Motor neuron (in vitro differentiated cells): Measurements from ENCODE around the gene RPL14. TPM values are rescaled to one million over a fixed set of nuclear protein-coding genes. Genes with fewer than 3 reads are reported as not detected.
A peak's percentile ranks its signal among the peaks of the same experiment; 100 is the strongest.

ENCODE experiments used
- ATAC-seq, 8 experiments: fragments of 200-7000 bp; cut with Tn5 transposase; replicated peaks in 6 of 8; 2 replicates each; pipeline ENCODE4 v1.8.0; 2021; ENCODE audit warnings: mild to moderate bottlenecking in 8 of 8, moderate library complexity in 8 of 8
- H3K27ac ChIP-seq, 2 donors: fragments of 250-450 bp; sonication (Bioruptor Pico); 2 replicates each; pipeline ENCODE4 v1.9.0; 2021; ENCODE audit warnings: antibody characterized with exemption in 2 of 2, mild to moderate bottlenecking in 2 of 2, moderate library complexity in 1 of 2
- H3K4me1 ChIP-seq, 2 donors: fragments of 250-450 bp; sonication (Bioruptor Pico); replicated peaks in 1 of 2; 2 replicates each; pipeline ENCODE4 v1.6.1; 2021; ENCODE audit warnings: antibody characterized with exemption in 2 of 2, mild to moderate bottlenecking in 2 of 2, moderate library complexity in 1 of 2
- H3K4me3 ChIP-seq, 5 donors: fragments of 250-450 bp; sonication (Bioruptor Pico); 2 replicates each; pipeline ENCODE4 v1.9.0; 2021; ENCODE audit warnings: antibody characterized with exemption in 5 of 5, mild to moderate bottlenecking in 5 of 5, moderate library complexity in 4 of 5
- WGBS, 10 experiments: fragments of 450-650 bp; shearing (Covaris generic); methylation state at CpG; one replicate each; pipeline ENCODE4 v1.0.0; 2022; 5-methylcytosine and 5-hydroxymethylcytosine counted together
- in situ Hi-C, 9 experiments: fragments of 400-800 bp; cut with MboI; loops; one replicate each; pipeline ENCODE4 v1.15.0; 2021; ENCODE audit warnings: low sequenced_read_pairs in 9 of 9, low pct_unique_long_range_greater_than_20kb in 2 of 9; ENCODE audit not compliant: unreplicated experiment in 9 of 9
- total RNA-seq, 8 experiments: library from RNA; unstranded; fragments of 300-600 nt; gene quantifications; 2 replicates each; pipeline versions ENCODE4 v1.2.3 to v1.2.4, GENCODE V29; 2022

The RPL14 gene
- total RNA-seq, 8 experiments from 2014 or later: 845 to 1,681 (median 1,216) TPM

DNA sequence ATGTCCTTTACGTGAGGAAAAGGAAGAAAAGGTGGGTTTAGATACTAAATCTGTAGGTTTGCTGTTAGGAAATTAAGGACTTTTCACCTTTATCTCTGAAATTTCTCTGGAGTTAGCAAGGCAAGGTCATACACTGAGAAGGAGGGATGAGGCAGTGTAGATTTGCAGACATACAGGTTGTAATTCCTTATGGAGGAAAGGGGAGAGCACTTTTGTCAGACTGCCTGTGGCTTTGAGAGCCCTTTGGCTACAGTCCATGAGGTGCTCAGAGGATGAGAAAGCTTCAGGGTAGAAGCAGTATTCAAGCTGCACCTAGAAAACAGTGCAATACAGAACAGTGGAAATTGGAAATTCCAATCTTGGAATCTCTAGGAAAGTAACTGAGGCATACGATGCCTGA lies 8.3 kb downstream of the RPL14 start:
- Histone ChIP-seq H3K27ac (no peak overlapping the region), H3K4me3 (no peak overlapping the region), H3K4me1 (no peaks in the 10 kb centered on the region)
- in situ Hi-C loops: no loop called here
- peak in 1 of 8 experiments; percentile 4 for ATAC-seq
- 60 to 100% (median 89%) methylated on average over 1 to 2 of the region's 2 CpGs; no CpG with 5 or more reads in 2 of the 10 experiments for WGBS, 10 experiments

DNA sequence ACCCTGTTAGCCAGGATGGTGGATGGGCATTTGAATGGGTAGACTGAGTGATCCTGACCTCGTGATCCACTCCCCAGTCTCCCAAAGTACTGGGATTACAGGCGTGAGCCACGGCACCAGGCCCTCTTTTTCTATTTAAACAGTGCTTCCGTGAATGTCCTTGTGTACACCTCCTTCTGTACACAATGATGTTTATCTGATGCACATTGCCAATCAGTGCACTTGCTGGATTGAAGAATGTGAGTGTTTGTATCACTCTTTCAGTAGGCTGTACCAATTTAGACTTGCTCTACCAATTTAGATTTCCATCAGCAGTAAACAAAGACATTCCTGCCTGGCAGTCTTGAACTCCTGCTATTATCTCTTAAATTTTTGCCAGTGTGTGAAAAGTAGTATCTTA lies 10.9 kb downstream of the RPL14 start:
- Histone ChIP-seq H3K27ac (no peak overlapping the region), H3K4me3 (no peak overlapping the region), H3K4me1 (no peaks in the 10 kb centered on the region)
- ATAC-seq: peak in 1 of 8 experiments; percentile 8
- in situ Hi-C loops: no loop called here
- 83 to 100% (median 93%) methylated on average over 1 to 4 of the region's 4 CpGs; no CpG with 5 or more reads in 5 of the 10 experiments for WGBS, 10 experiments

DNA sequence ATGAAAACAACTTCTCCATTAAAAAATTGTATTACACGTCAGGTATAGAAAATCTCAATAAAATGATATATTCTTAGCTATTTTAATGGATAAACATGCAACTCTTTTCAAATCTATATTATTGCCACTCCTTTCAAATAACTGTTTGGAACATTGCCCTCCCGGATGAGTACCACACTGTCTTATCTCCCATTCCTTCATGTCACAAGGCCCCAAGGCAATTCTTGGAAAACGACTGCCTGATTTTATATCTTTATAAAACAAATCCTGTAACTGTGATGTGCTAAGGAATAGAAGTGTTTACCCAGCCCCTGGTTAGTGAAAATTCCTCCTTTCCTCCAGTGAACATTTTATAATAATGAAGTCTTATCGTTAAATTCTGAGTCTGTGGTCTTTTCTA lies 13.6 kb downstream of the RPL14 start:
- H3K4me3 ChIP-seq: no peak overlapping the region
- ATAC-seq: no peak
- 69 to 100% (median 86%) methylated on average over 1 to 4 of the region's 4 CpGs for WGBS, 10 experiments
- no peaks in the 10 kb centered on the region for H3K4me1 ChIP-seq
- no peak overlapping the region for H3K27ac ChIP-seq
- in situ Hi-C loops: no loop called here

DNA sequence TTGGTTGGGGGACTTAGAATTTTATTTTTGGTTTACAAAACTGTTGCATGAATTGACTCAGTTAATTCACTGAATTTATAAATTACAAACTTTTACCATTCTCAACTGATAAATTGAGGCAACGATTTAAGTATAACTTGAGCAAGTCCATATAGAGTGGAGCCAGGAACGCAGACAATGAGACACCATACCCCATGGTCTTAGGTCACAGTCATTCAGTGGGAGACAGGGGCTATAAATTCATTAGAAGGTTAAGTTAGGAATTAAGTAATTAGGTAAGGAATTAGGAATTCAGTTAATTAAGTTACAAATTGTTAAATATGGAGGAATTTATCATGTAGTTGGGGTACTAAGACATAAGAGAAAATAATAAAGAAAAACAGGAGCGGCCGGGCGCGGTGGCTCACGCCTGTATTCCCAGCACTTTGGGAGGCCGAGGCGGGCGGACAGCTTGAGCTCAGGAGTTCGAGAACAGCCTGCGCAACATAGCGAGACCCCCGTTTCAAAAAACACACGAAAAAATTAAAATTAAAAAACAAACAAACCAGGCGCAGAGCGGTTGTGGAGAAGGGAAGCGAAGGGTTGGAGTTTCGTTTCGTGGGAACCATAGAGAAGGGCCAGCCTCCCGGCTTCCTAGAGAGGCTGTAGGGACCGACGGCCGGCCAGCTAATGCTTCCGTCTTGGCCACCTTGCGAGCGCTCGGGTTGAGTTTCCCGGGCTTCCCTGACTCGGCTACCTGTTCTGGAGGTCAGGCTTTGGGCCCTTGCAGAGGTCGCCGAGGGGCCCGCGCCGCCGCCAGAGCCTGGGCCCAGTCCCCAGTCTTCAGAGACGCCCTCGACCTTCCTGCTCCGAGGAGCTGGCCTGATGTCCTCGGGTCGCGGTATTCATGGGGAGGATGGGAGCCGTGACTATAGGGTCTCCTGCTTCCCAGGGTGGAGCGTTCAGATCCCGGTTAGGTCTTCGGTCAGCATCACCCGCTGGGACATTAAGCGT lies 19.6 kb downstream of the RPL14 start, which contains the start of gene ZNF619:
ZNF619 (plus strand) TSS at position 645 of the 993 bp plus-strand sequence. CDS start 858 bp downstream, outside the sequence.
- in situ Hi-C loops: no loop called here

DNA sequence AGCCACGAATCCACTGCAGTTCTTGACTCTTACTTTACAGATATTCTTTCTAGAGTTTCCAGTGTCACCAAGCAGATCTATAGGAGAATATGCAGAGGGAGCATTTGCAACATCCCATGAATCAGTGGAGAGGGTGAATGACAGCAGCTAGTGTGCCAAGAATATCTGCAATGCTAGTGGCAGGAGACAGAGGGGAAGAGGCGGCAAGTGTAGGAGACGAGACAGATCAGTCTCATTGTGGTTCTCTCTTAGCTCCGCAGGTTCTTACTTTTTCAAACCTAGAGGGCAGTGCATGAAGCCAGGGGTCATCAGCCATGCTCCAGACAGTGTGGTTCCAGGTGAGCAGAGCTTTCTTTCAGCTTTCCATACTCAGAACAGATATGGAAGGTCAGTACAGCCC lies 20.5 kb downstream of the RPL14 start:
- Histone ChIP-seq H3K4me1 (peaks cover 0 to 4% of the 10 kb centered on the region in 2 donors), H3K27ac (no peak overlapping the region), H3K4me3 (peak overlapping the region; percentile 48 to 82 (median 57))
- peak in 6 of 8 experiments; percentile 15 to 44 (median 30) for ATAC-seq
- 0 to 83% (median 34%) methylated on average over 1 to 4 of the region's 4 CpGs; no CpG with 5 or more reads in 4 of the 10 experiments for WGBS, 10 experiments
- in situ Hi-C loops: no loop called here

More for the DNA sequence above, 19.6 kb downstream of the RPL14 start, which contains the start of gene ZNF619:
- ATAC-seq: peak; percentile 81 to 95 (median 92)
- Histone ChIP-seq H3K4me3 (peak within 1 kb of the TSS; percentile 48 to 82 (median 57)), H3K4me1 (peaks cover 0 to 4% of the 10 kb centered on the region in 2 donors), H3K27ac (no peak within 1 kb of the TSS)
- 2 to 89% (median 23%) methylated on average over 8 to 41 of the region's 48 CpGs for WGBS, 10 experiments

DNA sequence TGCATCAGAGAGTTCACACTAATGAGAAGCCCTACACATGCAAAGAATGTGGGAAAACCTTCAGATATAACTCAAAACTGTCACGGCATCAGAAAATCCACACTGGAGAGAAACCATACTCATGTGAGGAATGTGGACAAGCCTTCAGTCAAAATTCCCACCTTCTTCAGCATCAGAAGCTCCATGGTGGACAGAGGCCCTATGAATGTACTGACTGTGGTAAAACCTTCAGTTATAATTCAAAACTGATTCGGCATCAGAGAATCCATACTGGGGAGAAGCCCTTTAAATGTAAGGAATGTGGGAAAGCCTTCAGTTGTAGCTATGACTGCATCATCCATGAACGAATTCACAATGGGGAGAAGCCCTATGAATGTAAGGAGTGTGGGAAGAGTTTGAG lies 30.0 kb downstream of the RPL14 start:
- no peak for ATAC-seq
- no peak overlapping the region for H3K4me3 ChIP-seq
- in situ Hi-C loops: no loop called here
- 80 to 100% (median 93%) methylated on average over 1 to 3 of the region's 3 CpGs; no CpG with 5 or more reads in 3 of the 10 experiments for WGBS, 10 experiments
- H3K4me1 ChIP-seq: no peaks in the 10 kb centered on the region
- H3K27ac ChIP-seq: no peak overlapping the region

DNA sequence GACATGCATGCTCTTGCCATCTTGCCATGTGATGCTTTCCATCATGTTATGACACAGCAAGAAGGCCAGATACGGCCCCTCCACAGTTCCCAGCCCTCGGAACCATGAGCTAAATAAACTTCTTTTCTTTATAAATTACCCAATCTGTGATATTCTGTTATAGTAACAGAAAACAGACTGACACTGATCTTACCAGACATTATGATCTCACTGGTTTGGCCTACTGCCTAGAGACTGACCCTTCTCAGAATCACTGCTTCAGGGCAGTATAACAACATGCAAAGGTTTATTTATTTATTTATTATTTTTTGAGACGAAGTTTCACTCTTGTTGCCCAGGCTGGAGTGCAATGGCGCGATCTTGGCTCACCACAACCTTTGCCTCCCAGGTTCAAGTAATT lies 33.8 kb downstream of the RPL14 start:
- Histone ChIP-seq H3K4me3 (no peak overlapping the region), H3K4me1 (no peaks in the 10 kb centered on the region), H3K27ac (no peak overlapping the region)
- in situ Hi-C loops: no loop called here
- WGBS, 10 experiments: 80 to 100% (median 89%) methylated on average over 1 to 5 of the region's 5 CpGs; no CpG with 5 or more reads in 2 of the 10 experiments
- ATAC-seq: no peak

DNA sequence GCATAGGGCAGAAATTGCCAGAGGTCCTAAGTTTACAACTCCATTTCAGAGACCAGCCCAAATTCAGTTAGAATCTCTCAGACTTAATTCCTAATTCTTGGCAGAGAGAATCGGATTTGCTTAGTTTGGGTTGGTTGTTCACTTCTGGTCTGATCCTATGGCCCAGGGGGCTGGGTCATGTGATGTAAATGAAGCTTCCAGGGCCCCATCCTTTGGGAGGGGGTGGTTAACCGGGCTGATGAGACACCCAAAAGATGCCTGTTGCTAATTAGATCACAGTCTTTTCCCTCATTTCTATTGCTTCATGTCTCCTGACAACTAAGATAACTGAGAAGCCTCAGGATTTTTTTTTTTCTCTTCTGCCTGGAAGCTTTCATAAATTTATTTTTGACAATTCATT lies 37.6 kb downstream of the RPL14 start:
- in situ Hi-C loops: no loop called here
- 11 to 83% (median 35%) methylated on average over 1 to 2 of the region's 2 CpGs; no CpG with 5 or more reads in 4 of the 10 experiments for WGBS, 10 experiments
- ATAC-seq: peak in 2 of 8 experiments; percentile 62 to 83

DNA sequence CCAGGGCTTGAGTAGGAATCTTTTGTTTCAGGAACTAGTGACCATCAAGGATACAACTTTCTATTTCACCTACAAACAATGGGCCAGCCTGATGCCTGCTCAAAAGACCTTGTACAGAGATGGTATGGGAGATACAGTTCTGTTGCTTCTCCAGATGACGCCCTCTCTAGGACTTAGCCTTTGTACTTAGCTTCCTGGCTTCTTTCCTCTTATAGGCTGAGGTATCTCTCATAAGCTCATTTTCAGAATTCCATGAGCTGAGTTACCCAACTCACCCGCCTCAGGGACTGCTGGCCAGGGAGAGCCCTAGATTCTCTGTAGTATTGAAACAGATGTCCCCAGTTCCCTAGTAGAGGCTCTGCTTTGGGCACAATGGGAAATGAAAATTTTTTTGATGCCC lies 40.1 kb downstream of the RPL14 start:
- WGBS, 10 experiments: 88 to 91% (median 88%) methylated on average over 1 to 2 of the region's 2 CpGs; no CpG with 5 or more reads in 7 of the 10 experiments
- Histone ChIP-seq H3K4me3 (no peak overlapping the region), H3K4me1 (no peaks in the 10 kb centered on the region), H3K27ac (no peak overlapping the region)
- ATAC-seq: no peak
- in situ Hi-C loops: no loop called here

More for the DNA sequence above, 37.6 kb downstream of the RPL14 start:
- no peak overlapping the region for H3K4me3 ChIP-seq
- no peak overlapping the region for H3K27ac ChIP-seq
- no peaks in the 10 kb centered on the region for H3K4me1 ChIP-seq

DNA sequence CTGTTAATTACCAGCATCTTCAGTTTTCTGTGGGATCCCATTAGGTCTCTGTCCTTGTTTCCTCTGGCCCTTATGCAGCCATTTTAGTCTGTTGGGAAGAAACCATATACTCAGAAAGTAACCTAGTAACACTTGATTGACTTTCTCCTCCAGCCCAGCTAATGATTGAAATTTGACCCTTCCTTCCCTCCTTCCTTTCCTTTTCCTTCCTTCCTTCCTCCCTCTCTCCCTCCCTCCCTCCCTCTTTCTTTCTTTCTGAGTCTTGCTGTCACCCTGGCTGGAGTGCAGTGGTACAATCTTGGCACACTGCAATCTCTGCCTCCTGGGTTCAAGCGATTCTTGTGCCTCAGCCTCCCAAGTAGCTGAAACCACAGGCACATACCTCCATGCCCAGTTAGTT lies 42.8 kb downstream of the RPL14 start:
- ATAC-seq: no peak
- no peaks in the 10 kb centered on the region for H3K4me1 ChIP-seq
- no peak overlapping the region for H3K4me3 ChIP-seq
- no peak overlapping the region for H3K27ac ChIP-seq
- in situ Hi-C loops: no loop called here
- WGBS, 10 experiments: 83 to 100% (median 100%) methylated on average over 1 of the region's 1 CpG; no CpG with 5 or more reads in 6 of the 10 experiments

DNA sequence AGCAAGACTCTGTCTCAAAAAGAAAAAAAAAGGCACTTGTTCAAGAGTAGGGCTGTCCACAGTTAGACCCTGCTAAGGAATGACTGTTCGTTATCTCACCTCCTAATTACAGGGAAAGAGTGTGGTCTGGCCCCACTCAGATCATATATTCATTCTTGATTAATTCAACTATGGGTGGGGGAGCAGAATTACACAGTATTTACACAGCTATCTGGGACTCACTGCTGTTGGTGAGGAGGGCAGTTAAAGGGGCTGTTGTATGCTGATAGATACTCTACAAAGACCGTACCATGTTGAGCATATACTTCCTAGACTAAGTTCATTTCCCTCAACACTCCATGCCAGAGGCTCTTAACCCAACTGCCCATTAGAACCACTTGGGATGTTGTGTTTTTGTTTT lies 44.9 kb downstream of the RPL14 start:
- in situ Hi-C loops: no loop called here
- ATAC-seq: no peak
- WGBS, 10 experiments: 17 to 100% (median 77%) methylated on average over 1 to 2 of the region's 2 CpGs

DNA sequence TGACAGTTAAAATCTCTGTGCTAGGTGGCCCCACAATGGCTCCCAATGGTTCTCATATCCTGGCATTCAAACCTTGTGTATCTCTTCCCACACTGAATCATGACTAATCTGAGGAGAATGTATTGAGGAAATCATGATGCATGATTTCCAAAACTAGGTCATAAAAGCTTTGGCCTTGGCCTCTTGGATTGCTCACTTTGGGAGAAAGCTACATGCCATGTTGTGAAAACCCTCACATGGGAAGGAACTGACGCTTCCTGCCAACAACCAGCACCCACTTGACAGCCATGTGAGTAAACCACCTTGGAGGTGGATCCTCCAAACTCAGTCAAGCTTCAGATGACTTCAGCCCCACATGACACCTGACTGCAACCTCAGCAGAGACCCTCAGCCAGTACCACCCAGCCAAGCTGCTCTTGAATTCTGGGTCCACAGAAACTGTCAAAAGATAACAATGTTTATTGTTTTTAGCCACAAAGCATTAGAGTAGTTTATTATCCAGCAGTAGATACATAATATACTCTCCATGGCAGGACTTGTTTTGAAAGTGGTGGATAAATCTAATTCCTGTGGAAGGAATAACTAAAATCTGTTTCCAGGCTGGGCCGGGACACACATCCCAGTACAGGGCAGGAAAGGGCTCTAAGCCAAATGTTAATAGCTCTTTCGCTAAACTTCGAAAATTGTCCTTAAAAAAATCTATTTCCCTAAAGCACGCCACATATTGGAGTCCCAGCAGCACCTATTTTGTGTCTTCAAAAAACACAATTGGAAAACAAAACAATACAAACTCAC lies 47.7 kb downstream of the RPL14 start:
- H3K4me1 ChIP-seq: peaks cover 10 to 13% of the 10 kb centered on the region in 2 donors
- peak in 2 of 8 experiments; percentile 24 to 60 for ATAC-seq
- in situ Hi-C loops: no loop called here
- no peak overlapping the region for H3K27ac ChIP-seq
- WGBS, 10 experiments: 48 to 100% (median 91%) methylated on average over 2 to 5 of the region's 5 CpGs; no CpG with 5 or more reads in 1 of the 10 experiments
- no peak overlapping the region for H3K4me3 ChIP-seq

More for the DNA sequence above, 44.9 kb downstream of the RPL14 start:
- Histone ChIP-seq H3K4me3 (no peak overlapping the region), H3K27ac (no peak overlapping the region), H3K4me1 (peaks cover 4 to 7% of the 10 kb centered on the region in 2 donors)
